OCI-LY7 (cell line): ENCODE results near the gene KCNK13. TPM values are rescaled to one million over a fixed set of nuclear protein-coding genes. Genes with fewer than 3 reads are reported as not detected.
"Not testable (repeated sequence)": the region's sequence is repeated elsewhere in the genome, so short reads cannot be mapped to it uniquely, and the experiment has no call there.

ENCODE experiments used
- BruUV-seq: library from RNA; stranded (reverse); fragments of 400-500 nt; replicated peaks from 2 replicates; lab custom pipeline; 2021; lab: Mats Ljungman, UMichigan
- CTCF ChIA-PET: fragments of 300-600 bp; sonication (Branson Sonifier 250); formaldehyde crosslinking; loops from one replicate; lab custom pipeline; 2022; ENCODE audit warnings: antibody characterized with exemption; ENCODE audit not compliant: unreplicated experiment; lab: Charles Lee
- POLR2A ChIA-PET: fragments of 300-600 bp; sonication (Branson Sonifier 250); formaldehyde crosslinking; loops from one replicate; lab custom pipeline; 2022; ENCODE audit warnings: antibody characterized with exemption; lab: Charles Lee
- DNase-seq: peaks from one replicate; pipeline ENCODE4 v3.0.0-alpha.2; 2015; ENCODE audit warnings: low spot score
- H2AFZ ChIP-seq: fragments of 200-600 bp; sonication (generic), shearing (Covaris generic); 2 replicates; pipeline ENCODE4 v1.6.1; 2014; ENCODE audit warnings: mild to moderate bottlenecking, antibody characterized with exemption, low read length, moderate library complexity
- H3K27ac ChIP-seq: fragments of 200-600 bp; sonication (generic); 2 replicates; pipeline ENCODE4 v1.5.1; 2014; ENCODE audit warnings: mixed run types, low read depth, mild to moderate bottlenecking, moderate library complexity, low read length, inconsistent platforms; ENCODE audit not compliant: poor library complexity, severe bottlenecking
- H3K36me3 ChIP-seq: fragments of 200-600 bp; sonication (generic); 2 replicates; pipeline ENCODE4 v1.6.1; 2014; ENCODE audit warnings: mild to moderate bottlenecking, antibody characterized with exemption, low read length, moderate library complexity, mixed read lengths; ENCODE audit not compliant: insufficient read depth
- H3K4me1 ChIP-seq: fragments of 200-600 bp; sonication (generic); 2 replicates; pipeline ENCODE4 v1.5.1; 2014; ENCODE audit warnings: mild to moderate bottlenecking, low read length; ENCODE audit not compliant: insufficient read depth, poor library complexity, severe bottlenecking
- H3K4me2 ChIP-seq: fragments of 200-600 bp; sonication (generic); 2 replicates; pipeline ENCODE4 v1.6.1; 2014; ENCODE audit warnings: mild to moderate bottlenecking, low read length
- H3K4me3 ChIP-seq: fragments of 200-600 bp; sonication (generic); 2 replicates; pipeline ENCODE4 v1.5.1; 2014; ENCODE audit warnings: mild to moderate bottlenecking, low read depth, low read length; ENCODE audit not compliant: poor library complexity, severe bottlenecking
- H3K79me2 ChIP-seq: fragments of 200-600 bp; sonication (generic); 2 replicates; pipeline ENCODE4 v1.6.1; 2016; ENCODE audit warnings: low read depth, mild to moderate bottlenecking, low read length, moderate library complexity, mixed read lengths; ENCODE audit not compliant: insufficient read depth
- H3K9me2 ChIP-seq: fragments of 200-600 bp; sonication (generic); 2 replicates; pipeline ENCODE4 v1.6.1; 2016; ENCODE audit warnings: mild to moderate bottlenecking, low read length, mixed read lengths; ENCODE audit not compliant: insufficient read depth
- H3K9me3 ChIP-seq: fragments of 200-600 bp; sonication (generic); 2 replicates; pipeline ENCODE4 v1.6.1; 2014; ENCODE audit warnings: mild to moderate bottlenecking, mixed run types, low read length, mixed read lengths
- H4K20me1 ChIP-seq: fragments of 200-600 bp; sonication (generic); 2 replicates; pipeline ENCODE4 v1.6.1; 2014; ENCODE audit warnings: mild to moderate bottlenecking, antibody characterized with exemption, low read length, moderate library complexity, mixed read lengths; ENCODE audit not compliant: insufficient read depth
- CTCF ChIP-seq: fragments of 200-600 bp; sonication (generic); conservative IDR thresholded peaks from 2 replicates; pipeline ENCODE4 v1.5.1; 2014; ENCODE audit warnings: mild to moderate bottlenecking, antibody characterized with exemption, low read length, moderate library complexity, mixed read lengths
- EZH2phosphoT487 ChIP-seq: fragments of 200-600 bp; sonication (generic); IDR thresholded peaks from 2 replicates; pipeline ENCODE4 v1.6.1; 2018; ENCODE audit warnings: low read depth, borderline replicate concordance, mild to moderate bottlenecking, mixed run types, antibody characterized with exemption, low read length, moderate library complexity, mixed read lengths
- intact Hi-C: fragments of 100-400 bp; cut with micrococcal nuclease; formaldehyde crosslinking; loops from one replicate; pipeline ENCODE4 v1.10.0; 2022; ENCODE audit not compliant: unreplicated experiment
- total RNA-seq, 2 experiments: library from RNA; depleted of rRNA in 1 of 2; stranded (reverse); fragments of >200 nt in 1 of 2; shearing (Covaris generic) in 1 of 2; gene quantifications; 2 replicates each; pipeline ENCODE4 v1.2.3, GENCODE V29; 2014 to 2022

KCNK13 gene
- total RNA-seq, 2 experiments from 2014 or later, result not detected

DNA sequence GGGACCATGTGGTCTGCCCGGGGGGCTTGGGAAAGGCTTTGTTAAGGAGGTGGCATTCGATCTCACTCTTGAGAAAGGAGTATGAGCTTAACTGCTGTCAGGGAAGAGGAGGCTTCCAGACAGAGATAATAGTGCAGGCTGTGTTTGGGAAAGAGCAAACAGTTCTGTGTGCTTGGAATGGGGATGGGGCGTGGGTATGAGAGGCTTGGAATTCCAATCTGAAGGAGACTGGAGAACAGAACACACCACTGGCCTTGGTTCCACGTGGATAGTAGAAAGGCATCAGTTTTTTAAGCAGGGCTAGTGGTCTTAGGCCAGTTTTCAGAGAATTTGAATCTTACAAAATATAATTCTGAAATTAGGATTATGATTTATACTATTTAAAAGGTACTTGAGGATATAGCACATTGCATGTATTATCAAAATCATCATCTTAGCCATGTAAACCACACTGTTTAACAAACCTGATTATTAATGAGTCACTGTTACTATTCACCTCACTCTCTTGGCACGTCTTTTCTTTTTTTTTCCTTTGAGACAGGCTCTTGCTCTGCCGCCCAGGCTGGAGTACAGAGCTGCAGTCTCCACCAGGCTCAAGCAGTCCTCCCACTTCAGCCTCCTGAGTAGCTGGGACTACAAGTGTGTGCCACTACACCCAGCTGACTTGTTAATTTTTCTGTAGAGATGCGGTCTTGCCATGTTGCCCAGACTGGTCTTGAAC is 38.5 kb upstream of the KCNK13 start:
- Histone ChIP-seq H3K9me2 (no peaks in the 10 kb centered on the region), H2AFZ (no peak overlapping the region), H3K79me2 (no peaks in the 10 kb centered on the region), H3K4me2 (no peak overlapping the region), H3K4me1 (no peaks in the 10 kb centered on the region), H3K27ac (no peak overlapping the region), H3K4me3 (no peak overlapping the region), H3K9me3 (no peaks in the 10 kb centered on the region), H4K20me1 (no peaks in the 10 kb centered on the region), H3K36me3 (peaks cover 88% of the 10 kb centered on the region)
- TF ChIP-seq EZH2phosphoT487 (no peak), CTCF (no peak)
- intact Hi-C loops, result no loop called here
- ChIA-PET POLR2A (no interaction called here), CTCF (no interaction called here)
- no TSS peak for BruUV-seq
- no peak for DNase-seq

DNA sequence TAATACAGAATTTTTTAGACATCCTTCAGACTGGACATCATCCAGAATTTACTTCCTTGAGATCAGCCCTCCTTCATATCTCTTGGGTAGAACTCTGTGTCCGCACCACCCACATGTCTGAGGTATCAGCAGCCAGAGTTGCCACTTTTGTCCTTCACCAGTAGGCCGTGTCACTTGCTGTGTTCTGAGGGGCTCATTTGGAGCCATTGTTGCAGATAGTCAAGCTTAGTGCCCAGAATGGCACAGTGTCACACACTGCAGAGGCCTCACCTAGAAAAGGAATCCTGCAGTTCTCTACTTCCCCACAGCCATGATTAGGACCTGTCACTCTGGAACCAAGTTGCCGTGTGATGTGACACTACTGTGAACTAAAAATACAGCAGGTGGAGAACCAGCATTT is 36.9 kb upstream of the KCNK13 start:
- POLR2A ChIA-PET, result interaction anchor here (0.6 kb wide), 2 partner anchors 41 to 998 kb away, joined by 3 to 4 read pairs; no protein-coding TSS in a partner anchor
- BruUV-seq, result no TSS peak
- Histone ChIP-seq H2AFZ (no peak overlapping the region), H4K20me1 (no peaks in the 10 kb centered on the region), H3K4me3 (no peak overlapping the region), H3K36me3 (peaks cover 83% of the 10 kb centered on the region), H3K79me2 (no peaks in the 10 kb centered on the region), H3K9me3 (no peaks in the 10 kb centered on the region), H3K27ac (no peak overlapping the region), H3K9me2 (no peaks in the 10 kb centered on the region), H3K4me2 (no peak overlapping the region), H3K4me1 (no peaks in the 10 kb centered on the region)
- intact Hi-C loops, result no loop called here
- CTCF ChIA-PET, result no interaction called here
- no peak for TF ChIP-seq EZH2phosphoT487
- no peak for TF ChIP-seq CTCF
- DNase-seq, result no peak

DNA sequence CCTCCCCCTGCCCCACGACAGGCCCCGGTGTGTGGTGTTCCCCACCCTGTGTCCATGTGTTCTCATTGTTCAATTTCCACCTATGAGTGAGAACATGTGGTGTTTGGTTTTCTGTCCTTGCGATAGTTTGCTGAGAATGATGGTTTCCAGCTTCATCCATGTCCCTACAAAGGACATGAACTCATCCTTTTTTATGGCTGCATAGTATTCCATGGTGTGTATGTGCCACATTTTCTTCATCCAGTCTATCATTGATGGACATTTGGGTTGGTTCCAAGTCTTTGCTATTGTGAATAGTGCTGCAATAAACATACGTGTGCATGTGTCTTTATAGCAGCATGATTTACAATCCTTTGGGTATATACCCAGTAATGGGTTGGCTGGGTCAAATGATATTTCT is 35.2 kb upstream of the KCNK13 start:
- H2AFZ ChIP-seq, H3K27ac ChIP-seq, H3K4me3 ChIP-seq, H4K20me1 ChIP-seq, POLR2A ChIA-PET, H3K4me1 ChIP-seq, H3K9me3 ChIP-seq, H3K4me2 ChIP-seq, DNase-seq, H3K79me2 ChIP-seq, intact Hi-C loops, CTCF ChIA-PET, BruUV-seq, H3K9me2 ChIP-seq: not testable (repeated sequence)
- peaks cover 82% of the 10 kb centered on the region for H3K36me3 ChIP-seq
